LNCaP clone FGC (cell line): ENCODE measurements around the gene OXNAD1.

Experiments used
- DNase-seq: peaks from one replicate; pipeline ENCODE4 v3.0.0-alpha.2; 2011; ENCODE audit warnings: low read depth
- H3K4me3 ChIP-seq: 2 replicates; pipeline ENCODE4 v1.5.1; 2011; ENCODE audit warnings: mild to moderate bottlenecking, low read depth, low read length, control low read depth
- CTCF ChIP-seq: IDR thresholded peaks from 2 replicates; pipeline ENCODE4 v1.5.1; 2012; ENCODE audit warnings: mild to moderate bottlenecking; ENCODE audit not compliant: control insufficient read depth, insufficient read depth; ENCODE audit errors: extremely low read depth

Gene OXNAD1, protein sequence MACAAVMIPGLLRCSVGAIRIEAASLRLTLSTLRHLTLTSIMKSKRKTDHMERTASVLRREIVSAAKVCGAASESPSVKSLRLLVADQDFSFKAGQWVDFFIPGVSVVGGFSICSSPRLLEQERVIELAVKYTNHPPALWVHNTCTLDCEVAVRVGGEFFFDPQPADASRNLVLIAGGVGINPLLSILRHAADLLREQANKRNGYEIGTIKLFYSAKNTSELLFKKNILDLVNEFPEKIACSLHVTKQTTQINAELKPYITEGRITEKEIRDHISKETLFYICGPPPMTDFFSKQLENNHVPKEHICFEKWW

DNA sequence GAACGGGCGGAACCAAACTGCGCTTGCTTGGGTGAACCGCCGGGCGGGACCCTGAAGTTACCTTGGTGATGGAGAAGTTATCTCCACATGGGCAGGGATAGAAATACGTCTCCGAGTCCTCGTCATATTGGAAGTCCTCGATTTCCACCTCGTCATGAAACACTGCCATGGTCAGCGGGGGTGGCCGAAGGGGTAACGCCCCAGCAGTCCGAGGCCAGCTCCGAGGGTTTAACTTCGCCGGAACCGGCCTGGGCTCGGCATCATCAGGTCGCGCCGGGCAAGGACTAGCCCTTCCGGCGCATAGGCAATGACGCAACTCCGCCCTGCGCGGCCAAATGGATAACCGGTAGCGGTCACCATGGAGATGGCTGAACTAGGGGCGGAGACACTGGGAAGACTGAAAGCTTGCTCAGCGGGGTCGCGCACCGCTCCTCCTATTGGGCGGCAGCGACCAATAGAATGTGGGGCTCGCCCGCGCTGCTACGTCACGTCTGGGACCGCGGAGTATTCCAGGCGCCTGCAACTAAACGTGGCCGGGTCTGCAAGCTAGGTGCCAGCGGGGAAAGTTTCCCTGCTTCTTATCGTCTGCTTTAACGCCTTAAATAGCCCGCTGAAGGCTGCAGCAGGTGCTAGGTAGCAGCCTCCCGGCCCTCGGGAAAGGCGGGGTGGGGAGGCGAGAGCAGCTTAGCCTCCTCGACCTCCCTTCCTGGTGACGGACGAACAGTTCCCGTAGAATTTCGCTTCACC is at the start of gene OXNAD1, which contains the start of gene DPH3:
OXNAD1 (plus strand) TSS at position 505 of the 747 bp plus-strand sequence. CDS start 5,741 bp downstream, outside the sequence.
DPH3 (minus strand) TSS at position 236 of the 747 bp plus-strand sequence; CDS start at position 169, 67 bp downstream.
- peak; percentile 98 for DNase-seq
- TF ChIP-seq CTCF: no peak

GRCh38 chr3:16216373-16216935 is 48.6 kb upstream of the OXNAD1 start:
- TF ChIP-seq CTCF: no peak
- no peak for DNase-seq

More for the DNA sequence above, at the start of gene OXNAD1, which contains the start of gene DPH3:
- H3K4me3 ChIP-seq: peak within 1 kb of the TSS; percentile 98

GRCh38 chr3:16219777-16220176 is 45.2 kb upstream of the OXNAD1 start:
- no peak overlapping the region for H3K4me3 ChIP-seq
- TF ChIP-seq CTCF: no peak

More at GRCh38 chr3:16216373-16216935, 48.6 kb upstream of the OXNAD1 start:
- no peak overlapping the region for H3K4me3 ChIP-seq

GRCh38 chr3:16221990-16222389 is 43.0 kb upstream of the OXNAD1 start:
- no peak overlapping the region for H3K4me3 ChIP-seq
- DNase-seq: no peak
- no peak for TF ChIP-seq CTCF

More at GRCh38 chr3:16219777-16220176, 45.2 kb upstream of the OXNAD1 start:
- DNase-seq: no peak

- no peak overlapping the region for H3K4me3 ChIP-seq
- TF ChIP-seq CTCF: no peak
- DNase-seq: no peak
Observed at GRCh38 chr3:16222547-16222946, 42.5 kb upstream of the OXNAD1 start.

GRCh38 chr3:16224325-16224724 is 40.7 kb upstream of the OXNAD1 start:
- H3K4me3 ChIP-seq: no peak overlapping the region
- no peak for DNase-seq
- TF ChIP-seq CTCF: no peak
